Prostate gland (tissue), 2 donors: ENCODE results near the gene TRIM27. TPM values are rescaled to one million over a fixed set of nuclear protein-coding genes. Genes with fewer than 3 reads are reported as not detected.

Experiments used
- DNase-seq: peaks from one replicate; pipeline ENCODE4 v3.0.0-alpha.2; 2019; ENCODE audit warnings: low spot score
- H3K27ac ChIP-seq, 2 donors: fragments of 200-600 bp; sonication (generic); 2 replicates each; pipeline ENCODE4 v1.5.1; 2017 to 2019
- H3K27me3 ChIP-seq: fragments of 200-600 bp; sonication (generic); replicated peaks from 2 replicates; pipeline ENCODE4 v1.5.1; 2019; ENCODE audit not compliant: insufficient read depth
- H3K36me3 ChIP-seq, 2 donors: fragments of 200-600 bp; sonication (generic); 1 replicate in 1 of 2; 2 replicates in 1 of 2; pipeline versions ENCODE4 v1.5.1 to v1.8.1; 2017 to 2019
- H3K4me1 ChIP-seq: fragments of 200-600 bp; sonication (generic); replicated peaks from 2 replicates; pipeline ENCODE4 v1.5.1; 2019
- H3K4me3 ChIP-seq, 2 donors: fragments of 200-600 bp; sonication (generic); 2 replicates each; pipeline ENCODE4 v1.5.1; 2017 to 2019
- H3K9me3 ChIP-seq: fragments of 200-600 bp; sonication (generic); 2 replicates; pipeline ENCODE4 v1.5.1; 2017
- CTCF ChIP-seq, 4 experiments: fragments of 200-600 bp in 2 of 4; fragments of 450-650 bp in 2 of 4; sonication (generic) in 2 of 4; IDR thresholded peaks; 1 replicate in 3 of 4; 2 replicates in 1 of 4; pipeline ENCODE4 v1.5.1; 2016 to 2019; ENCODE audit warnings: antibody characterized with exemption in 4 of 4, mild to moderate bottlenecking in 2 of 4, moderate library complexity in 2 of 4
- POLR2A ChIP-seq: fragments of 450-650 bp; IDR thresholded peaks from one replicate; pipeline ENCODE4 v1.6.1; 2016; ENCODE audit warnings: antibody characterized with exemption, mild to moderate bottlenecking
- POLR2AphosphoS5 ChIP-seq: sonication (generic); formaldehyde crosslinking; IDR thresholded peaks from one replicate; pipeline ENCODE4 v1.6.1; 2017; ENCODE audit warnings: antibody characterized with exemption
- WGBS: methylation state at CpG from one replicate; pipeline ENCODE4 v1.1.5; 2018; 5-methylcytosine and 5-hydroxymethylcytosine counted together
- intact Hi-C: fragments of 100-400 bp; cut with DNase I; formaldehyde crosslinking; loops from one replicate; pipeline ENCODE4 v1.14.2; 2022
- total RNA-seq, 2 donors: library from RNA; depleted of rRNA; stranded (reverse); fragments of >200 nt; gene quantifications; one replicate each; pipeline ENCODE4 v1.1.0, GENCODE V29; 2016

Gene TRIM27
- total RNA-seq, 2 donors from 2014 or later: 79.2 to 85.7 TPM

DNA sequence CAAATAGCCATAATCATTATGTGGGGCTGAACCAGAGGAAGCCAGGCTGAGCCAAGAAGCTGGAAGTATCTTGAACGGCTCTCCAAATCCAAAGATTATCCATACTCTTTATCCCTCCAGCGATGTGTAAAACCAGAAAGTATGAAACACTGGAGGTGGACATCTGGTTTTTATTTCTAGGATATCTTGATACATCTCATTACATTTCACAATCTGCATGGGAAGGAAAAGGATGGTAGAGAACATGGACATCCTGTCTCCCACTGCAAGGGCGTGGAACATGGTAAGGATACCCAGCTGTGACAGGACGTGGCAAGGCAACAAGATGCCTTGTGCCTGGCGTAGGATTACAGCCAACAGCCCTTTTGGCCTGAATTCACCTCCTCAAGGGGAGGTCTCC lies 20.1 kb downstream of the TRIM27 start:
- peaks cover 8 to 14% of the 10 kb centered on the region in 2 donors for H3K36me3 ChIP-seq
- TF ChIP-seq CTCF (IDR thresholded peaks at IDR 0.05) (no peak), POLR2A (no peak), POLR2AphosphoS5 (no peak)
- H3K4me3 ChIP-seq: no peak overlapping the region
- no peak overlapping the region for H3K27ac ChIP-seq
- H3K9me3 ChIP-seq: no peaks in the 10 kb centered on the region
- H3K27me3 ChIP-seq: no peaks in the 10 kb centered on the region
- intact Hi-C loops: no loop called here
- 95% methylated on average over 5 of the region's 5 CpGs for WGBS
- H3K4me1 ChIP-seq: no peaks in the 10 kb centered on the region
- no peak for DNase-seq

DNA sequence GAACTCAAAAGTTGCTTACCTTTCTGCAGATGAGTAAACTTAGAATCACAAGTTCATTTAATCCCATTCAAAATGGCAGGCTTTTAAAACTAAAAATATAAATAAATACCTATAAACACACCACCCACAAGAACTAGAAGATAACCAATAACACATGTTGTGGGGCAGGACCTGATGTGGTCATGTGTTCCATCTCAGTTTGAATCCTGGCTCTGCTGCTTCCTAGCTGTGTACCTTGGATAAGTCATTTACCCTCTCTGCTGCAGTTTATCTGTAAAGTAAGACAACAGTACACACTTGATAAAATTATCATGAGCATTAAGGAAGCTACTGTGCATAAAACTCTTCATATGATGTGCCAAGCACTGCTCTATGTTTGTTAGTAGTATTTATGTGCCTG lies 22.0 kb downstream of the TRIM27 start:
- Histone ChIP-seq H3K4me3 (no peak overlapping the region), H3K36me3 (peaks cover 8 to 12% of the 10 kb centered on the region in 2 donors), H3K4me1 (no peaks in the 10 kb centered on the region), H3K27me3 (no peaks in the 10 kb centered on the region), H3K9me3 (no peaks in the 10 kb centered on the region), H3K27ac (no peak overlapping the region)
- DNase-seq: no peak
- no peak for TF ChIP-seq CTCF (IDR thresholded peaks at IDR 0.05)
- no peak for TF ChIP-seq POLR2A
- no peak for TF ChIP-seq POLR2AphosphoS5
- intact Hi-C loops: no loop called here

- no peak overlapping the region for H3K27ac ChIP-seq
- DNase-seq: no peak
- H3K27me3 ChIP-seq: no peaks in the 10 kb centered on the region
- no peaks in the 10 kb centered on the region for H3K4me1 ChIP-seq
- H3K36me3 ChIP-seq: peaks cover 8 to 12% of the 10 kb centered on the region in 2 donors
- WGBS: 75% methylated on average over 5 of the region's 5 CpGs
- no peak overlapping the region for H3K4me3 ChIP-seq
- TF ChIP-seq POLR2AphosphoS5 (no peak), CTCF (IDR thresholded peaks at IDR 0.05) (no peak), POLR2A (no peak)
- intact Hi-C loops: no loop called here
- H3K9me3 ChIP-seq: no peaks in the 10 kb centered on the region
Observed at GRCh38 chr6:28900577-28901256, 23.1 kb downstream of the TRIM27 start.

DNA sequence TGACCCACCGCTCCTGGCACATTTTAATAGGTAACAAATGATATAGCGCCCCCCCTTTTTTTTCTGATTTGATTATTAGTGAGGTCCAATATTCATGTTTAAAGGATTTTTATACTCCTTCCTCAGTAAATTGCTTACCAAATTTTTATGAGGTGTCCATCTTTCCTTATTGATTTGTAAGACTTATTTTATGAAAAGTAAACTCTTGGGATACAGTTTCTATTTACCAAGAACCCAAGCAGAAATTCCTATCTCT lies 25.1 kb downstream of the TRIM27 start:
- Histone ChIP-seq H3K9me3 (no peaks in the 10 kb centered on the region), H3K4me3 (no peak overlapping the region), H3K27ac (no peak overlapping the region), H3K4me1 (no peaks in the 10 kb centered on the region), H3K27me3 (no peaks in the 10 kb centered on the region), H3K36me3 (peaks cover 1 to 5% of the 10 kb centered on the region in 2 donors)
- no peak for DNase-seq
- WGBS: 83% methylated on average over 2 of the region's 2 CpGs
- intact Hi-C loops: loop anchor here (10.0 kb wide), 1 partner anchor 86 kb away; no protein-coding TSS in a partner anchor
- TF ChIP-seq POLR2A: no peak
- TF ChIP-seq POLR2AphosphoS5: no peak
- no peak for TF ChIP-seq CTCF (IDR thresholded peaks at IDR 0.05)

GRCh38 chr6:28897369-28897745 lies 26.4 kb downstream of the TRIM27 start:
- no peaks in the 10 kb centered on the region for H3K9me3 ChIP-seq
- H3K36me3 ChIP-seq: peaks cover 0 to 4% of the 10 kb centered on the region in 2 donors
- 5% methylated on average over 1 of the region's 1 CpG for WGBS
- no peaks in the 10 kb centered on the region for H3K27me3 ChIP-seq
- intact Hi-C loops: loop anchor here (1.0 to 10.0 kb wide), 2 partner anchors 26 to 87 kb away; partner anchors contain the start of gene TRIM27
- H3K4me1 ChIP-seq: no peaks in the 10 kb centered on the region
- peak overlapping the region; percentile 53 to 55 for H3K4me3 ChIP-seq
- DNase-seq: no peak
- TF ChIP-seq POLR2A: no peak
- no peak for TF ChIP-seq POLR2AphosphoS5
- no peak for TF ChIP-seq CTCF (IDR thresholded peaks at IDR 0.05)
- peak overlapping the region; percentile 94 to 99 for H3K27ac ChIP-seq
